ENCODE data around the gene HLTF.

HLTF gene

DNA sequence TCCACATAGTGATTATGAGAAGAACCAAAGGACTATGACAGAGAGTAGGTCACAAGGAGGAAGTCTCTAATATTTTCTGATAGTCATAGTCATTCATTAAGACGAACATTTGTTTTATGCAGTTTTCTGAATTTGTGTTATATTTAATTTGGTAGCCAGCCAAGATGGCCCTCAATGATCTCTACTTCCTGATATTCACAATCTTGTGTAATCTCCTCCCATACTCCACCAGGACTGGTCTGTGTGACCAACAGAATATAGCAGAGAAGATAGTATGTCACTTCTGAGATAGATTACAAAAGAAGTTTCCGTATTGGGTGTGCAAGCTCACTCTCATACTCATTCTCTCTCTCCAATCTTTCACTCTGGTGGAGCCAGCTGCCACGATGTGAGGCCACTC, 30.8 kb downstream of the HLTF start:
- TF ChIP-seq, protein P1, sequence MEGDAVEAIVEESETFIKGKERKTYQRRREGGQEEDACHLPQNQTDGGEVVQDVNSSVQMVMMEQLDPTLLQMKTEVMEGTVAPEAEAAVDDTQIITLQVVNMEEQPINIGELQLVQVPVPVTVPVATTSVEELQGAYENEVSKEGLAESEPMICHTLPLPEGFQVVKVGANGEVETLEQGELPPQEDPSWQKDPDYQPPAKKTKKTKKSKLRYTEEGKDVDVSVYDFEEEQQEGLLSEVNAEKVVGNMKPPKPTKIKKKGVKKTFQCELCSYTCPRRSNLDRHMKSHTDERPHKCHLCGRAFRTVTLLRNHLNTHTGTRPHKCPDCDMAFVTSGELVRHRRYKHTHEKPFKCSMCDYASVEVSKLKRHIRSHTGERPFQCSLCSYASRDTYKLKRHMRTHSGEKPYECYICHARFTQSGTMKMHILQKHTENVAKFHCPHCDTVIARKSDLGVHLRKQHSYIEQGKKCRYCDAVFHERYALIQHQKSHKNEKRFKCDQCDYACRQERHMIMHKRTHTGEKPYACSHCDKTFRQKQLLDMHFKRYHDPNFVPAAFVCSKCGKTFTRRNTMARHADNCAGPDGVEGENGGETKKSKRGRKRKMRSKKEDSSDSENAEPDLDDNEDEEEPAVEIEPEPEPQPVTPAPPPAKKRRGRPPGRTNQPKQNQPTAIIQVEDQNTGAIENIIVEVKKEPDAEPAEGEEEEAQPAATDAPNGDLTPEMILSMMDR (IDR thresholded peaks at IDR 0.05), result no peak

DNA sequence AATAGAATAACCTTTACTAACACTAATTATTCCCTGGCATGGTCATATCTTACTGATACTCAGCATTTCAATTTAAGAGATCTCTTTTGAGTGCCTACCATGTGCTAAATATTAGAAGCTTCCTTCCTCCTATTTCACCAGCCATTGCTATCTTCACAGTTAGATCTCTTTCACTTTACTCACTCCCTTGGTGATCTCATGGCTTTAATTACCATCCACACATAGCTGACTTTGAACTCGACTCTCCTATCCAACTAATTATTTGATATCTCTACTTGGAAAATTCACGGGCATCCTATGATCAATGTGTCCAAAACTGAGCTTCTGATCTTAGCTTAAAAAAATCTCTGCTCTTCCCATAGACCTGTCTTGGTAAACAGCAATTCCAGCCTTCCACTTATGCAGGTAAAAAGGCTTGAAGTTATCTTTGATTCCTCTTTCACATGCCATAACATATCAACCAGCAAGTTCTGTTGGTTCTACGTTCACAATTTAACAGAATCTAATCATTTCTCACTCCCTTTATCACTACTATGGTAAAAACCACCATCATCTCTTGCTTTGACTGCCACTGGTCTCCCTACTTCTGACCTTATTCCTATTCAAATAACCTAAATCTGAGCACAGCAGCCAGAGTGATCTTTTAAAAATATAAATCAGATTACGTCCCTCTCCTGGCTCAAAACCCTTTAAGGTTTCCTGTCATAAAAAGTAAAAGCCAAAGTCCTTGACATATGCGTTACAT, 41.8 kb downstream of the HLTF start:
- TF ChIP-seq, protein P1 (IDR thresholded peaks at IDR 0.05), result no peak

DNA sequence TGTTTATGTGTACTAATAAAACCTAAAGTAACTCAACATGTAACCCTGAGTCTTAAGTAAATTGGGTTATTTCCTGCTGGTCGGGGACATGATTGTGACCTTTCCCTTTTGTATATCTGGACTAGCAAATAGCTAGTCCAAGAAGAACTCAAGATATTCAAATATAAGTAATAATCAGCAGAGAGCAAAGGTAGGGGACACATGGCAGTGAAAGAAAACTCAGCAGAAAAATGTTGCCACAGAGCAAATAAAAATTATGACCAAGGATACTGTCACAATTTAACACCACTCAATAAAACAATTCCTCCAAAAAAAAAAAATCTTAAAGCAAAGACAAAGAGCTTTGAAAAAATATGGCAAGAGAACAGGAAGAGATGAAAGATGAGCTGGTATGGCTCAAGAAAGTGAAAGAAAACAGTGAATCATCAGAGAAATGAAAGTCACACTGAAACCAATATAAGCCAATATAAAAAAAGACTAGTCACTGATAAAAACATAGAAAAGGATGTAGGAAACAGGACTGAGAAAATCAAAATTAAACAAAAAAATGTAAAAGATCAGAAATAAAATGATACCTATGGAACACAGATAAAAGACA, 43.4 kb downstream of the HLTF start:
- TF ChIP-seq, protein P1 (IDR thresholded peaks at IDR 0.05), result no peak

DNA sequence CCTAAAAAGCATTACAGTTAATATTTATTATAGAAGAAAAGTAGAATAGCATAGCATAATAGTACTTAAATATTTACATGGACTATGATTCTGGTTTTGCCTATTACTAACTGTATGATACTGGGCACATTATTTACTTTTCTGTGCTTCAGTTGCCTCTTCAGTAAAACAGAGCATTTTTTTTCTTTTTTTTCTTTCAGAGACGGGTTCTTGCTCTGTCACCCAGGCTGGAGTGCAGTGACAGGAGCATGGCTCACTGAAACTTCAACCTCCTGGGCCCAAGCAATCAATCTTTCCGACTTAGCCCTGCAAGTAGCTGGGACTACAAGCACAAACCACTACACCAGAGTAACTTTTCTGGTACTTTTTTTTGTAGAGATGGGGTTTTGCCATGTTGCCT, 48.0 kb downstream of the HLTF start:
- TF ChIP-seq, protein P1 (IDR thresholded peaks at IDR 0.05), result no peak

DNA sequence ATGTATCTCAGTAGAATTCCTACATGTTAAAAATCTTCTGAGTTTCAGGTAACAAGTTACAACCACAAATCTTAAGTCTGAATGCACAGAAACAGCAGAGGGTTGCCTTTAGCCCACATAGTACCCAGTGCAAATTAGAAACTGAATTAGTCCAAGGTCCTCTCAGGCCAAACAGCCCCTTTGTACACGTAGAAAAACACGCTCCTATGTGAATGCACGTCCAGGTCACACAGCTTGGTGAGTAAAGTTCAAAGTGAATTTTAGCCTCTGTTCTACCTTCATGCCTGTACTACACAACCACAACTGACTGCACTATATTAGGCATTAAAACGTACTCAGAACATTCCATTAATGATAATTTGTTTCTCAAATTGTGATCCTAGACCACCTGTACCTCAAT, 48.6 kb downstream of the HLTF start:
- TF ChIP-seq, protein P1 (IDR thresholded peaks at IDR 0.05), result no peak

DNA sequence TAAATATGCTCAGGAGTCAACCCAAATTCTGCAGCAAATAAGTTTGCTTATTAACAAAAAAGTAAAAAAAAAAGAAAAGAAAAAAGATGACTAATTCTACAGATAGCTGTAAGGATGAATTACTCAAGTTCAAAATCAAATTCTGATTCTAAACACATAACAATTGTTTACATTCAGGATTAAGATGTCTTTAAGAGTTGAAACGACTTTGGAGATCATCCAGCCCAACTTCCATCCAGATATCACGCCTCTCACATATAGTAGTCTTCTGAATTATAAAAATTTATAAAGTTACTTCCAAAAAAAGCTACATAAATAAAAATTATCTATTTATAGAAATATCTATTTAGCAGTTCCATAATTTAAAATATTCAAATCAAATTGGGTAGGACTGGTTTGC, 55.2 kb downstream of the HLTF start:
- TF ChIP-seq, protein P1 (IDR thresholded peaks at IDR 0.05), result no peak

DNA sequence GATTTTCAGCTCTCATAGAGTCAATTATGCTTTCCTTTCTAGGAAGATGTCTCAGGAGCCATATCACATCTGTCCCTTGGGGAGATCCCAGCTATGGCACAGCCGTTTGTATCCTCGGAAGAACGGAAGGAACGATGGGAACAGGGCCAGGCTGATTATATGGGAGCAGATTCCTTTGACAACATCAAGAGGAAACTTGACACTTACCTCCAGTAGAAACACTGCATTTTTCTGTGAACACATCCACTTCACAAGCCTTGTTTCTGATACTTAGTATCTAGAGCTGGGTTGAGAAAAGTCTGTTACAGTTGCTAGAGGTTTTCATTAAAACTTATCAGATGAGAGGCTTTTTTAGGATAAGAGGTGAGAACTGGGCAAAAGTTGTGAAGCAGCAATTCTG, 59.6 kb downstream of the HLTF start:
- TF ChIP-seq, protein P1 (IDR thresholded peaks at IDR 0.05), result no peak

Data from LNCAP (cell line).